Thoracic aorta (tissue), 2 donors: Measurements from ENCODE around the gene ALOX5. TPM values are rescaled to one million over a fixed set of nuclear protein-coding genes. Genes with fewer than 3 reads are reported as not detected.

Experiments used
- ATAC-seq: fragments of 150-250 bp; one replicate; pipeline ENCODE4 v1.8.0; 2017; ENCODE audit warnings: low read depth; ENCODE audit not compliant: insufficient number of reproducible peaks, low FRiP score
- DNase-seq: peaks from one replicate; pipeline ENCODE4 v3.0.0-alpha.2; 2020; ENCODE audit warnings: low spot score
- H3K27ac ChIP-seq, 2 donors: fragments of 200-600 bp; sonication (generic); 1 replicate in 1 of 2; 2 replicates in 1 of 2; pipeline ENCODE4 v1.5.1; 2016; ENCODE audit warnings: mild to moderate bottlenecking in 2 of 2, moderate library complexity in 2 of 2
- H3K27me3 ChIP-seq: fragments of 200-600 bp; sonication (generic); replicated peaks from 2 replicates; pipeline ENCODE4 v1.6.0; 2016; ENCODE audit warnings: mild to moderate bottlenecking; ENCODE audit not compliant: insufficient read depth
- H3K36me3 ChIP-seq: fragments of 200-600 bp; sonication (generic); one replicate; pipeline ENCODE4 v1.5.1; 2016
- H3K4me1 ChIP-seq, 2 donors: fragments of 200-600 bp; sonication (generic); 1 replicate in 1 of 2; 2 replicates in 1 of 2; pipeline versions ENCODE4 v1.5.1 to v1.6.0; 2016; ENCODE audit warnings: low read depth in 2 of 2, mild to moderate bottlenecking in 1 of 2; ENCODE audit not compliant: control insufficient read depth in 1 of 2
- H3K4me3 ChIP-seq: fragments of 200-600 bp; sonication (generic); 2 replicates; pipeline ENCODE4 v1.5.1; 2016; ENCODE audit warnings: mild to moderate bottlenecking
- H3K9me3 ChIP-seq: fragments of 200-600 bp; sonication (generic); 2 replicates; pipeline ENCODE4 v1.5.1; 2016
- CTCF ChIP-seq: fragments of 200-600 bp; sonication (generic); IDR thresholded peaks from one replicate; pipeline ENCODE4 v1.5.1; 2019; ENCODE audit warnings: antibody characterized with exemption
- total RNA-seq, 2 donors: library from RNA; depleted of rRNA; stranded (reverse); fragments of >200 nt; gene quantifications; one replicate each; pipeline versions ENCODE4 v1.1.0 to v1.2.3, GENCODE V29; 2016

The ALOX5 gene
- total RNA-seq, 2 donors from 2014 or later = 64.1 to 69.7 TPM

- Histone ChIP-seq H3K27me3 (no peaks in the 10 kb centered on the region), H3K27ac (no peak overlapping the region), H3K9me3 (no peaks in the 10 kb centered on the region), H3K36me3 (no peaks in the 10 kb centered on the region), H3K4me1 (peaks cover 10 to 23% of the 10 kb centered on the region in 2 donors), H3K4me3 (no peak overlapping the region)
- DNase-seq = no peak
- TF ChIP-seq CTCF = no peak
- ATAC-seq = no peak
Observed at GRCh38 chr10:45422207-45422865, 48.3 kb downstream of the ALOX5 start.

GRCh38 chr10:45422866-45423659 lies 49.0 kb downstream of the ALOX5 start:
- no peak overlapping the region for H3K27ac ChIP-seq
- no peaks in the 10 kb centered on the region for H3K36me3 ChIP-seq
- no peak for ATAC-seq
- H3K4me3 ChIP-seq = no peak overlapping the region
- no peak for TF ChIP-seq CTCF
- no peaks in the 10 kb centered on the region for H3K9me3 ChIP-seq
- H3K4me1 ChIP-seq = peaks cover 10 to 23% of the 10 kb centered on the region in 2 donors
- no peaks in the 10 kb centered on the region for H3K27me3 ChIP-seq
- no peak for DNase-seq

GRCh38 chr10:45423976-45424499 lies 50.0 kb downstream of the ALOX5 start:
- H3K27me3 ChIP-seq = no peaks in the 10 kb centered on the region
- H3K36me3 ChIP-seq = no peaks in the 10 kb centered on the region
- H3K27ac ChIP-seq = no peak overlapping the region
- H3K4me1 ChIP-seq = peaks cover 10 to 23% of the 10 kb centered on the region in 2 donors
- ATAC-seq (no peak), DNase-seq (no peak)
- TF ChIP-seq CTCF = no peak
- H3K4me3 ChIP-seq = no peak overlapping the region
- H3K9me3 ChIP-seq = no peaks in the 10 kb centered on the region

- Histone ChIP-seq H3K27ac (no peak overlapping the region), H3K4me3 (no peak overlapping the region), H3K4me1 (peaks cover 10 to 19% of the 10 kb centered on the region in 2 donors), H3K9me3 (no peaks in the 10 kb centered on the region), H3K27me3 (no peaks in the 10 kb centered on the region), H3K36me3 (no peaks in the 10 kb centered on the region)
- DNase-seq = no peak
- ATAC-seq = no peak
- TF ChIP-seq CTCF = no peak
Observed at GRCh38 chr10:45424668-45425404, 50.8 kb downstream of the ALOX5 start.
